GM23338 (cell line): Measurements from ENCODE around the gene CFLAR. TPM values are rescaled to one million over a fixed set of nuclear protein-coding genes. Genes with fewer than 3 reads are reported as not detected.

Source experiments
- ATAC-seq: fragments of 200-7000 bp; cut with Tn5 transposase; 3 replicates; pipeline ENCODE4 v1.9.1; 2020
- DNase-seq: peaks from one replicate; pipeline ENCODE4 v3.0.0-alpha.2; 2015; ENCODE audit warnings: low spot score
- H2AFZ ChIP-seq: fragments of 200-600 bp; sonication (generic); 2 replicates; pipeline ENCODE4 v1.8.0; 2016; ENCODE audit warnings: antibody characterized with exemption, mild to moderate bottlenecking, moderate library complexity
- H3F3A ChIP-seq: fragments of 200-600 bp; sonication (generic); replicated peaks from 2 replicates; pipeline ENCODE4 v1.8.0; 2017; ENCODE audit warnings: antibody characterized with exemption, mixed run types, low read depth
- H3K27ac ChIP-seq: fragments of 200-600 bp; sonication (generic); 2 replicates; pipeline ENCODE4 v1.6.1; 2016; ENCODE audit warnings: low read depth
- H3K27me3 ChIP-seq: fragments of 200-600 bp; sonication (generic); 2 replicates; pipeline ENCODE4 v1.8.0; 2016; ENCODE audit warnings: mild to moderate bottlenecking, mixed run types, moderate library complexity; ENCODE audit not compliant: insufficient read depth
- H3K36me3 ChIP-seq: fragments of 200-600 bp; sonication (generic); 2 replicates; pipeline ENCODE4 v1.8.0; 2016; ENCODE audit warnings: mild to moderate bottlenecking; ENCODE audit not compliant: insufficient read depth
- H3K4me1 ChIP-seq: fragments of 200-600 bp; sonication (generic); 2 replicates; pipeline ENCODE4 v1.8.0; 2016; ENCODE audit warnings: mild to moderate bottlenecking, moderate library complexity; ENCODE audit not compliant: insufficient read depth
- H3K4me2 ChIP-seq: fragments of 200-600 bp; sonication (generic); 2 replicates; pipeline ENCODE4 v1.7.1; 2017; ENCODE audit warnings: mixed run types
- H3K4me3 ChIP-seq: fragments of 200-600 bp; sonication (generic); 2 replicates; pipeline ENCODE4 v1.6.1; 2016; ENCODE audit warnings: mixed run types
- H3K79me2 ChIP-seq: fragments of 200-600 bp; sonication (generic); replicated peaks from 2 replicates; pipeline ENCODE4 v1.8.0; 2017; ENCODE audit warnings: mild to moderate bottlenecking; ENCODE audit not compliant: insufficient read depth
- H3K9me2 ChIP-seq: fragments of 200-600 bp; sonication (generic); 2 replicates; pipeline ENCODE4 v1.8.0; 2017; ENCODE audit not compliant: insufficient read depth
- H4K20me1 ChIP-seq: fragments of 200-600 bp; sonication (generic); replicated peaks from 2 replicates; pipeline ENCODE4 v1.8.0; 2017; ENCODE audit warnings: mild to moderate bottlenecking; ENCODE audit not compliant: insufficient read depth
- H3K27ac Mint-ChIP-seq: 2 replicates; pipeline ENCODE4 v1.8.0; 2020; ENCODE audit warnings: inconsistent platforms, mild to moderate bottlenecking, moderate library complexity, mixed read lengths
- H3K27me3 Mint-ChIP-seq: 3 replicates; pipeline ENCODE4 v1.8.0; 2022; ENCODE audit warnings: low read depth, mild to moderate bottlenecking, moderate library complexity, mixed read lengths, inconsistent platforms; ENCODE audit not compliant: insufficient read depth, poor library complexity
- H3K36me3 Mint-ChIP-seq: 3 replicates; pipeline ENCODE4 v1.8.0; 2021; ENCODE audit warnings: low read depth, mild to moderate bottlenecking, inconsistent platforms, moderate library complexity, mixed read lengths
- H3K4me1 Mint-ChIP-seq: 3 replicates; pipeline ENCODE4 v1.8.0; 2020; ENCODE audit warnings: mild to moderate bottlenecking, inconsistent platforms, mixed read lengths
- H3K4me3 Mint-ChIP-seq: 3 replicates; pipeline ENCODE4 v1.8.0; 2021; ENCODE audit warnings: moderate library complexity, mild to moderate bottlenecking, inconsistent platforms, mixed read lengths
- H3K9me3 Mint-ChIP-seq: 3 replicates; pipeline ENCODE4 v1.8.0; 2020; ENCODE audit warnings: moderate library complexity, mild to moderate bottlenecking, inconsistent platforms, mixed read lengths
- CREB1 ChIP-seq: fragments of 250-450 bp; sonication (Bioruptor Pico); IDR thresholded peaks from 2 replicates; pipeline ENCODE4 v1.5.0; 2020; ENCODE audit warnings: low read depth, mild to moderate bottlenecking, moderate library complexity
- EZH2 ChIP-seq: fragments of 200-600 bp; sonication (generic); IDR thresholded peaks from one replicate; pipeline ENCODE4 v1.8.0; 2017; ENCODE audit warnings: antibody characterized with exemption, mild to moderate bottlenecking, low read depth; ENCODE audit not compliant: unreplicated experiment
- EZH2phosphoT487 ChIP-seq: fragments of 200-600 bp; sonication (generic); IDR thresholded peaks from one replicate; pipeline ENCODE4 v1.8.1; 2018; ENCODE audit warnings: antibody characterized with exemption; ENCODE audit not compliant: unreplicated experiment
- JUNB ChIP-seq: IDR thresholded peaks from one replicate; pipeline ENCODE4 v1.6.1; 2016; ENCODE audit warnings: antibody characterized with exemption; ENCODE audit not compliant: unreplicated experiment
- NANOG ChIP-seq: IDR thresholded peaks from 2 replicates; pipeline ENCODE4 v1.6.1; 2016; ENCODE audit warnings: antibody characterized with exemption, borderline replicate concordance
- POLR2AphosphoS5 ChIP-seq: IDR thresholded peaks from 2 replicates; pipeline ENCODE4 v1.6.1; 2016; ENCODE audit warnings: antibody characterized with exemption, low read depth
- STAT1 ChIP-seq: IDR thresholded peaks from one replicate; pipeline ENCODE4 v1.6.1; 2016; ENCODE audit warnings: antibody characterized with exemption; ENCODE audit not compliant: unreplicated experiment
- ZNF114 ChIP-seq: fragments of 250-450 bp; sonication (Bioruptor Pico); IDR thresholded peaks from 2 replicates; pipeline ENCODE4 v1.5.0; 2020; ENCODE audit warnings: mild to moderate bottlenecking, moderate library complexity
- ZNF331 ChIP-seq: fragments of 250-450 bp; sonication (Bioruptor Pico); IDR thresholded peaks from 2 replicates; pipeline ENCODE4 v1.5.0; 2020; ENCODE audit warnings: low read depth, mild to moderate bottlenecking, moderate library complexity
- polyA plus RNA-seq: library from polyadenylated mRNA; unstranded; fragments of >200 nt; fragmentation: Nextera tagmentation; extraction: Ambion mirVana; gene quantifications from 2 replicates; pipeline ENCODE4 v1.2.1, GENCODE V29; 2016
- total RNA-seq: library from RNA; depleted of rRNA; stranded (reverse); fragments of >200 nt; shearing (Covaris generic); gene quantifications from 2 replicates; pipeline ENCODE4 v1.2.3, GENCODE V29; 2014
- TF ChIP-seq, protein P1 (sequence below): IDR thresholded peaks from 2 replicates; pipeline ENCODE4 v1.6.1; 2016; ENCODE audit warnings: antibody characterized with exemption

The CFLAR gene
- total and polyA plus RNA-seq, 2 experiments from 2014 or later: 10.1 to 15.1 TPM

DNA sequence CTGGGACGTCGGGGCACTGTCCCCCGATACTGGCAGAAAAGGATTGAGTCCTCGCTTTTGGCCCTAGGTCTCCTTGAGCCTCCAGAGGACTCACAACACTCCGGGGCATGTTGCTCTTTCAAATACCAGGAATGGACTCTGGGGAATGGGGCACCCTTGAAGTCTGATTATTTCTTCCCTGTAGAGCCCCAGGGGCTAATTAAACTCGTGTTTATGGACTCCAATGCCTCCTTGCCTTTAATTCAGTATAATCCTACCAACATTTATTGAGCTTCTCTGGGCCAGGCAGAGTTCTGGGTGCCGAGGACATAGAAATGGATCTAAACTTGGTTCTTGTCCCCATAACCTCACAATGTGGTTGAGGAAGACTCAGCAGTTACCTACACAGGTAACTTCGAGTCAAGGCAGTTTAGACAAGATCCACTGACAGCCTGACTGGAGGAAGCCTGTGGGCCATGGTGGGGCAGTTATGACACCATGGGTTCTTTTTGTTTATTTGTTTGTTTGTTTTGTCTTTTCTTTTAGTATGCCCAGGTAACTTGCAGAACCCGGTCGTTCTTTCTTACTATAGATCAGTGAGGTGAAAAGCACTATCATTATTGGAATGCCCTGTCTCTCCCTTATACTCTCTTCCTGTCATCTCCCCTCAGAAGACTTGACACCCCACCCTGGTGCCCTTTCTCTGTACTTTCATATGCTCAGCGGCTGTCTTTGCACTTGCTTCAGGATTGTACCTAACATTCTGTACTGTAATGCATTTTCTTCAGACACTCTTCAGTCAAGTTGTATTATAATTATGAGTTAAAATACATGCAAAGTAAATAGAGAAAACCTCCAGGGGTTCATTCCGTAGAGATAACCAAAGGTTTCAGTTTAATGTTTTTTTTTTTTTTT lies 3.2 kb downstream of the CFLAR start:
- ATAC-seq (peak; percentile 39), DNase-seq (peak; percentile 61)
- H3K4me3 ChIP-seq: peak overlapping the region; percentile 93
- peaks cover 8% of the 10 kb centered on the region; the same call in 1 of the 2 replicates for H3K79me2 ChIP-seq
- H2AFZ ChIP-seq: peak overlapping the region; percentile 89
- Mint-ChIP-seq H3K4me3 (peak overlapping the region; percentile 84), H3K27ac (no peak overlapping the region), H3K9me3 (peaks cover 13% of the 10 kb centered on the region), H3K4me1 (peaks cover 40% of the 10 kb centered on the region), H3K36me3 (peaks cover 7% of the 10 kb centered on the region; the same call in 1 of the 3 replicates), H3K27me3 (peaks cover 19% of the 10 kb centered on the region)
- no peaks in the 10 kb centered on the region for H3K27me3 ChIP-seq
- H3K4me1 ChIP-seq: peaks cover 24% of the 10 kb centered on the region
- TF ChIP-seq CREB1 (CRISPR knock-in tag): no peak
- TF ChIP-seq STAT1: no peak
- TF ChIP-seq EZH2phosphoT487: no peak
- TF ChIP-seq NANOG: no peak
- TF ChIP-seq JUNB: no peak
- TF ChIP-seq ZNF114 (CRISPR knock-in tag): no peak
- no peak for TF ChIP-seq ZNF331 (CRISPR knock-in tag)
- no peak for TF ChIP-seq EZH2
- TF ChIP-seq POLR2AphosphoS5: no peak
- H3K9me2 ChIP-seq: no peaks in the 10 kb centered on the region
- H3F3A ChIP-seq: peaks cover 7% of the 10 kb centered on the region; the same call in 1 of the 2 replicates
- H3K27ac ChIP-seq: peak overlapping the region; percentile 68; the same call in 1 of the 2 replicates
- H3K4me2 ChIP-seq: peak overlapping the region; percentile 98
- H3K36me3 ChIP-seq: no peaks in the 10 kb centered on the region
- H4K20me1 ChIP-seq: no peaks in the 10 kb centered on the region

GRCh38 chr2:201122276-201122675 lies 6.3 kb downstream of the CFLAR start:
- Histone ChIP-seq H4K20me1 (no peaks in the 10 kb centered on the region), H3K9me2 (no peaks in the 10 kb centered on the region), H3K27me3 (no peaks in the 10 kb centered on the region), H3K4me1 (peaks cover 39% of the 10 kb centered on the region), H3K36me3 (no peaks in the 10 kb centered on the region), H2AFZ (no peak overlapping the region), H3K27ac (no peak overlapping the region), H3K79me2 (peaks cover 12% of the 10 kb centered on the region; the same call in 1 of the 2 replicates), H3K4me3 (no peak overlapping the region), H3K4me2 (no peak overlapping the region), H3F3A (no peaks in the 10 kb centered on the region)
- Mint-ChIP-seq H3K36me3 (no peaks in the 10 kb centered on the region), H3K4me3 (no peak overlapping the region), H3K4me1 (peaks cover 48% of the 10 kb centered on the region), H3K27ac (no peak overlapping the region), H3K9me3 (no peaks in the 10 kb centered on the region), H3K27me3 (peaks cover 11% of the 10 kb centered on the region)
- DNase-seq (no peak), ATAC-seq (no peak)
- no peak for TF ChIP-seq EZH2phosphoT487
- TF ChIP-seq, protein P1, sequence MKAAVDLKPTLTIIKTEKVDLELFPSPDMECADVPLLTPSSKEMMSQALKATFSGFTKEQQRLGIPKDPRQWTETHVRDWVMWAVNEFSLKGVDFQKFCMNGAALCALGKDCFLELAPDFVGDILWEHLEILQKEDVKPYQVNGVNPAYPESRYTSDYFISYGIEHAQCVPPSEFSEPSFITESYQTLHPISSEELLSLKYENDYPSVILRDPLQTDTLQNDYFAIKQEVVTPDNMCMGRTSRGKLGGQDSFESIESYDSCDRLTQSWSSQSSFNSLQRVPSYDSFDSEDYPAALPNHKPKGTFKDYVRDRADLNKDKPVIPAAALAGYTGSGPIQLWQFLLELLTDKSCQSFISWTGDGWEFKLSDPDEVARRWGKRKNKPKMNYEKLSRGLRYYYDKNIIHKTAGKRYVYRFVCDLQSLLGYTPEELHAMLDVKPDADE: no peak
- TF ChIP-seq EZH2: no peak
- TF ChIP-seq STAT1: no peak
